ENCODE results near the gene GMDS. TPM values are rescaled to one million over a fixed set of nuclear protein-coding genes. Genes with fewer than 3 reads are reported as not detected.

Gene GMDS
- total RNA-seq, 2 donors from 2014 or later, result 25.4 to 29.5 TPM

DNA sequence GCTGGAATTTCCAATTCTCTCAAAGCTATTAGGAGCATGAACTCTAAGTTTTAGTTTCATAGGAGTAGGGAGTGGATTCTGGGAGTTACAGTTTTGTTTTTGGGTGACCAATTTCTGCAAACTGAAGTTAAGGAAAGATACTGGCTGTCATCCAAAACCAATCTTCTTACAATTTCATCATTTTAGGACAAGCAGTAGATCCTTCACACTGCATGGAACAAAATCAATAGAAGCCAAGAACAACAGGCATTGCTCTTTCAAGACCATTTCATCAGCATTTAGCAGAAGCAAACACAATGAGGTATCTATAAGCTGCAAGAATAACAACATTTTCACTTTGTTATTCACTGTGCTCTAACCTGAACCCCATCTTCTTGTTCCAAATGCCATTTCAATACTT is 173.0 kb downstream of the GMDS start:
- no peak overlapping the region for H3K9ac ChIP-seq (ENCODE audit: extremely low read depth, low read length, poor library complexity, severe bottlenecking)
- no peak overlapping the region for H3K4me3 ChIP-seq (ENCODE audit: low read length)
- H3K27me3 ChIP-seq (ENCODE audit: control insufficient read depth, insufficient read depth, low read length, poor library complexity, severe bottlenecking), result no peaks in the 10 kb centered on the region
- DNase-seq, result no peak
- H3K27me3 Mint-ChIP-seq (ENCODE audit: insufficient read depth), result no peaks in the 10 kb centered on the region
- no peaks in the 10 kb centered on the region for H3K9me3 ChIP-seq (ENCODE audit: control insufficient read depth, low read length)
- TF ChIP-seq, protein P1, sequence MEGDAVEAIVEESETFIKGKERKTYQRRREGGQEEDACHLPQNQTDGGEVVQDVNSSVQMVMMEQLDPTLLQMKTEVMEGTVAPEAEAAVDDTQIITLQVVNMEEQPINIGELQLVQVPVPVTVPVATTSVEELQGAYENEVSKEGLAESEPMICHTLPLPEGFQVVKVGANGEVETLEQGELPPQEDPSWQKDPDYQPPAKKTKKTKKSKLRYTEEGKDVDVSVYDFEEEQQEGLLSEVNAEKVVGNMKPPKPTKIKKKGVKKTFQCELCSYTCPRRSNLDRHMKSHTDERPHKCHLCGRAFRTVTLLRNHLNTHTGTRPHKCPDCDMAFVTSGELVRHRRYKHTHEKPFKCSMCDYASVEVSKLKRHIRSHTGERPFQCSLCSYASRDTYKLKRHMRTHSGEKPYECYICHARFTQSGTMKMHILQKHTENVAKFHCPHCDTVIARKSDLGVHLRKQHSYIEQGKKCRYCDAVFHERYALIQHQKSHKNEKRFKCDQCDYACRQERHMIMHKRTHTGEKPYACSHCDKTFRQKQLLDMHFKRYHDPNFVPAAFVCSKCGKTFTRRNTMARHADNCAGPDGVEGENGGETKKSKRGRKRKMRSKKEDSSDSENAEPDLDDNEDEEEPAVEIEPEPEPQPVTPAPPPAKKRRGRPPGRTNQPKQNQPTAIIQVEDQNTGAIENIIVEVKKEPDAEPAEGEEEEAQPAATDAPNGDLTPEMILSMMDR (conservative IDR thresholded peaks at IDR 0.05), result no peak
- H3K36me3 Mint-ChIP-seq (ENCODE audit: low read depth), result peaks cover 2% of the 10 kb centered on the region
- no peak overlapping the region for H3K27ac Mint-ChIP-seq
- no peak overlapping the region for H3K4me3 Mint-ChIP-seq
- H3K9me3 Mint-ChIP-seq, result no peaks in the 10 kb centered on the region
- H3K4me1 Mint-ChIP-seq, result no peaks in the 10 kb centered on the region
- H3K36me3 ChIP-seq (ENCODE audit: control insufficient read depth, insufficient read depth, low read length), result no peaks in the 10 kb centered on the region
- no peak overlapping the region for H3K27ac ChIP-seq (ENCODE audit: low read depth, low read length)
- no peaks in the 10 kb centered on the region for H3K4me1 ChIP-seq (ENCODE audit: control insufficient read depth, insufficient read depth, low read length)

- H3K27me3 Mint-ChIP-seq (ENCODE audit: insufficient read depth), result no peaks in the 10 kb centered on the region
- H3K36me3 Mint-ChIP-seq (ENCODE audit: low read depth), result peaks cover 2% of the 10 kb centered on the region
- TF ChIP-seq, protein P1 (conservative IDR thresholded peaks at IDR 0.05), result no peak
- H3K4me1 Mint-ChIP-seq, result peaks cover 8% of the 10 kb centered on the region
- DNase-seq, result no peak
- Histone ChIP-seq H3K36me3 (ENCODE audit: control insufficient read depth, insufficient read depth, low read length) (no peaks in the 10 kb centered on the region), H3K27me3 (ENCODE audit: control insufficient read depth, insufficient read depth, low read length, poor library complexity, severe bottlenecking) (no peaks in the 10 kb centered on the region), H3K27ac (ENCODE audit: low read depth, low read length) (no peak overlapping the region), H3K4me3 (ENCODE audit: low read length) (no peak overlapping the region), H3K9me3 (ENCODE audit: control insufficient read depth, low read length) (no peaks in the 10 kb centered on the region), H3K9ac (ENCODE audit: extremely low read depth, low read length, poor library complexity, severe bottlenecking) (no peak overlapping the region), H3K4me1 (ENCODE audit: control insufficient read depth, insufficient read depth, low read length) (no peaks in the 10 kb centered on the region)
- 86% methylated on average over 3 of the region's 3 CpGs; no CpG with 5 or more reads in 1 of the 2 experiments for WGBS, 2 experiments (ENCODE audit: insufficient coverage in 1 of 2, insufficient read length in 1 of 2)
- H3K4me3 Mint-ChIP-seq, result no peak overlapping the region
- no peak overlapping the region for H3K27ac Mint-ChIP-seq
- H3K9me3 Mint-ChIP-seq, result no peaks in the 10 kb centered on the region
Observed at GRCh38 chr6:2063547-2063946, 181.9 kb downstream of the GMDS start.

DNA sequence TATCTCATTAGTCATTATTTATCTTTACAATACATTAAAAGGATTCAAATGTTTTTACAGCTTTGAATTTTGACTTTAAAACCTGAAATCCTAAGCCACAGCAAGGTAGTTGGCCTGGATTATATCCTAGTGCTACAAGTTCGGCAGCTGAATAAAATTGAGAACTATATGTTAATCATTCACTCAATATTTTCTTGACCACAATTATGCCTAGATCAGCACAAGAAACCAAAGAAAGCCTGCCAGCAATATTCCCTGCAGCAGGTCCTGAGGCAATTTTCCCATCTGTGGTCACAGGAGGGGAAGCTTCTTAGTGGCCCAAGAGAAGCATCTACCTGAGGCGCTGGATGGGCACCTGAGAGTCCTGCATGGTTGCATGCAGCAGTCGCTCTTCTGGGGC is 183.5 kb downstream of the GMDS start:
- Mint-ChIP-seq H3K4me1 (peaks cover 8% of the 10 kb centered on the region), H3K27me3 (ENCODE audit: insufficient read depth) (no peaks in the 10 kb centered on the region), H3K36me3 (ENCODE audit: low read depth) (peaks cover 2% of the 10 kb centered on the region), H3K4me3 (no peak overlapping the region), H3K27ac (no peak overlapping the region), H3K9me3 (no peaks in the 10 kb centered on the region)
- WGBS, 2 experiments (ENCODE audit: insufficient coverage in 1 of 2, insufficient read length in 1 of 2), result 94 to 100% methylated on average over 1 to 3 of the region's 3 CpGs
- Histone ChIP-seq H3K36me3 (ENCODE audit: control insufficient read depth, insufficient read depth, low read length) (no peaks in the 10 kb centered on the region), H3K9ac (ENCODE audit: extremely low read depth, low read length, poor library complexity, severe bottlenecking) (no peak overlapping the region), H3K27ac (ENCODE audit: low read depth, low read length) (no peak overlapping the region), H3K4me3 (ENCODE audit: low read length) (no peak overlapping the region), H3K4me1 (ENCODE audit: control insufficient read depth, insufficient read depth, low read length) (no peaks in the 10 kb centered on the region), H3K9me3 (ENCODE audit: control insufficient read depth, low read length) (no peaks in the 10 kb centered on the region), H3K27me3 (ENCODE audit: control insufficient read depth, insufficient read depth, low read length, poor library complexity, severe bottlenecking) (no peaks in the 10 kb centered on the region)
- TF ChIP-seq, protein P1 (conservative IDR thresholded peaks at IDR 0.05), result no peak
- DNase-seq, result no peak

Measured in endodermal cell (in vitro differentiated cells).